BLaER1 treated with 17β-estradiol and CSF1 and Interleukin-3, amounts not matched to agents 10 nM and 100 nM (cell line): Measurements from ENCODE around the gene CSNK1D.
A peak's percentile ranks its signal among the peaks of the same experiment; 100 is the strongest.

ENCODE experiments used
- H3K27ac ChIP-seq, 11 experiments: shearing (Covaris generic); formaldehyde crosslinking; 2 replicates each; pipeline ENCODE4 v1.8.1; 2022
- H3K27me3 ChIP-seq, 11 experiments: shearing (Covaris generic); formaldehyde crosslinking; 2 replicates each; pipeline ENCODE4 v1.8.1; 2022
- H3K36me3 ChIP-seq, 11 experiments: shearing (Covaris generic); formaldehyde crosslinking; 2 replicates each; pipeline ENCODE4 v1.8.1; 2022
- H3K4me1 ChIP-seq, 10 experiments: shearing (Covaris generic); formaldehyde crosslinking; 2 replicates each; pipeline ENCODE4 v1.8.1; 2022
- H3K4me2 ChIP-seq, 11 experiments: shearing (Covaris generic); formaldehyde crosslinking; 2 replicates each; pipeline ENCODE4 v1.8.1; 2022
- H3K4me3 ChIP-seq, 10 experiments: shearing (Covaris generic); formaldehyde crosslinking; 2 replicates each; pipeline ENCODE4 v1.8.1; 2022
- H3K9ac ChIP-seq, 11 experiments: shearing (Covaris generic); formaldehyde crosslinking; 2 replicates each; pipeline ENCODE4 v1.8.1; 2022
- H3K9me3 ChIP-seq, 11 experiments: shearing (Covaris generic); formaldehyde crosslinking; replicated peaks in 1 of 11; 2 replicates each; pipeline ENCODE4 v1.8.1; 2022
- H4K20me1 ChIP-seq, 11 experiments: shearing (Covaris generic); formaldehyde crosslinking; 2 replicates each; pipeline ENCODE4 v1.8.1; 2022
- Cebpa-rat ChIP-seq, 11 experiments: shearing (Covaris generic); IDR thresholded peaks; 2 replicates each; pipeline ENCODE4 v1.8.1; 2022

CSNK1D gene

GRCh38 chr17:82275326-82275725 is 1.8 kb upstream of the CSNK1D start:
- Histone ChIP-seq H3K27ac (no peak overlapping the region), H3K4me1 (peaks cover 34 to 50% (median 42%) of the 10 kb centered on the region in 10 experiments)

GRCh38 chr17:82274134-82275020 is 877 bp upstream of the CSNK1D start:
- H3K27ac ChIP-seq, result peak overlapping the region in 3 of 11 experiments; percentile 84 to 97 (median 96); a peak in 5 of 22 replicates

More at GRCh38 chr17:82275326-82275725, 1.8 kb upstream of the CSNK1D start:
- no peak for TF ChIP-seq Cebpa-rat (IDR thresholded peaks at IDR 0.05)
- 0 out of 22 replicates have a peak overlapping the region, but pooled peaks of 1 of the 11 experiments have one; percentile 10 for H3K4me2 ChIP-seq
- peaks cover 18 to 22% (median 19%) of the 10 kb centered on the region in 11 experiments for H3K36me3 ChIP-seq
- no peaks in the 10 kb centered on the region for H3K27me3 ChIP-seq
- no peak overlapping the region for H3K4me3 ChIP-seq
- peaks cover 23 to 28% (median 24%) of the 10 kb centered on the region in 11 experiments for H4K20me1 ChIP-seq
- H3K9me3 ChIP-seq, result no peaks in the 10 kb centered on the region
- H3K9ac ChIP-seq, result peak overlapping the region in 3 of 11 experiments; percentile 16 to 91 (median 91); a peak in 1 of 22 replicates

GRCh38 chr17:82272495-82273326 is 789 bp downstream of the CSNK1D start:
- H3K27me3 ChIP-seq, result no peaks in the 10 kb centered on the region
- peak overlapping the region; percentile 82 to 99 (median 88) for H3K4me2 ChIP-seq
- H3K36me3 ChIP-seq, result peaks cover 42 to 48% (median 45%) of the 10 kb centered on the region in 11 experiments
- peak overlapping the region; percentile 67 to 80 (median 72) for H3K4me3 ChIP-seq
- peaks cover 49 to 54% (median 50%) of the 10 kb centered on the region in 11 experiments for H4K20me1 ChIP-seq
- H3K9ac ChIP-seq, result peak overlapping the region; percentile 78 to 98 (median 91)
- no peak for TF ChIP-seq Cebpa-rat (IDR thresholded peaks at IDR 0.05)
- peaks cover 40 to 63% (median 54%) of the 10 kb centered on the region in 10 experiments for H3K4me1 ChIP-seq
- peak overlapping the region; percentile 84 to 99 (median 96) for H3K27ac ChIP-seq
- H3K9me3 ChIP-seq, result no peaks in the 10 kb centered on the region

More at GRCh38 chr17:82274134-82275020, 877 bp upstream of the CSNK1D start:
- no peak for TF ChIP-seq Cebpa-rat (IDR thresholded peaks at IDR 0.05)
- peaks cover 33 to 38% (median 33%) of the 10 kb centered on the region in 11 experiments for H4K20me1 ChIP-seq
- H3K9ac ChIP-seq, result peak overlapping the region; percentile 78 to 98 (median 91); a peak in 18 of 22 replicates
- H3K4me3 ChIP-seq, result peak overlapping the region; percentile 67 to 80 (median 72); a peak in 18 of 20 replicates
- H3K4me1 ChIP-seq, result peaks cover 42 to 58% (median 48%) of the 10 kb centered on the region in 10 experiments
- H3K4me2 ChIP-seq, result peak overlapping the region; percentile 80 to 98 (median 92)
- no peaks in the 10 kb centered on the region for H3K27me3 ChIP-seq
- no peaks in the 10 kb centered on the region for H3K9me3 ChIP-seq
- H3K36me3 ChIP-seq, result peaks cover 28 to 31% (median 28%) of the 10 kb centered on the region in 11 experiments

- Histone ChIP-seq H3K9ac (peak overlapping the region; percentile 78 to 98 (median 90); a peak in 14 of 22 replicates), H3K27me3 (no peaks in the 10 kb centered on the region), H4K20me1 (peaks cover 62 to 67% (median 63%) of the 10 kb centered on the region in 11 experiments), H3K4me2 (peak overlapping the region; percentile 82 to 99 (median 88)), H3K4me1 (peaks cover 40 to 70% (median 64%) of the 10 kb centered on the region in 10 experiments), H3K27ac (0 out of 22 replicates have a peak overlapping the region, but pooled peaks of 1 of the 11 experiments have one; percentile 68), H3K36me3 (peaks cover 54 to 61% (median 58%) of the 10 kb centered on the region in 11 experiments), H3K4me3 (peak overlapping the region; percentile 67 to 80 (median 72); a peak in 14 of 20 replicates), H3K9me3 (no peaks in the 10 kb centered on the region)
- no peak for TF ChIP-seq Cebpa-rat (IDR thresholded peaks at IDR 0.05)
Observed at GRCh38 chr17:82271401-82271800, 2.1 kb downstream of the CSNK1D start.

GRCh38 chr17:82270651-82271050 is 2.8 kb downstream of the CSNK1D start:
- H3K4me1 ChIP-seq, result peaks cover 40 to 72% (median 65%) of the 10 kb centered on the region in 10 experiments
- peak overlapping the region in 1 of 10 experiments; percentile 13; a peak in 1 of 20 replicates for H3K4me3 ChIP-seq
- H3K4me2 ChIP-seq, result peak overlapping the region; percentile 82 to 99 (median 88); a peak in 21 of 22 replicates
- H3K9ac ChIP-seq, result peak overlapping the region in 10 of 11 experiments; percentile 0 to 91 (median 55); a peak in 17 of 22 replicates
- TF ChIP-seq Cebpa-rat (IDR thresholded peaks at IDR 0.05), result no peak
- H3K36me3 ChIP-seq, result peaks cover 62 to 68% (median 65%) of the 10 kb centered on the region in 11 experiments
- H3K9me3 ChIP-seq, result no peaks in the 10 kb centered on the region
- H3K27ac ChIP-seq, result no peak overlapping the region
- H4K20me1 ChIP-seq, result peaks cover 70 to 75% (median 70%) of the 10 kb centered on the region in 11 experiments
- H3K27me3 ChIP-seq, result no peaks in the 10 kb centered on the region

GRCh38 chr17:82269882-82270500 is 3.5 kb downstream of the CSNK1D start:
- Histone ChIP-seq H3K4me3 (no peak overlapping the region), H3K27ac (no peak overlapping the region; a peak in 1 of 22 replicates), H3K4me2 (peak overlapping the region; percentile 15 to 99 (median 87); a peak in 21 of 22 replicates), H3K27me3 (no peaks in the 10 kb centered on the region), H3K9ac (peak overlapping the region; percentile 0 to 91 (median 54); a peak in 19 of 22 replicates), H4K20me1 (peaks cover 76 to 81% (median 77%) of the 10 kb centered on the region in 11 experiments), H3K36me3 (peaks cover 68 to 75% (median 72%) of the 10 kb centered on the region in 11 experiments), H3K4me1 (peaks cover 40 to 72% (median 64%) of the 10 kb centered on the region in 10 experiments), H3K9me3 (no peaks in the 10 kb centered on the region)
- TF ChIP-seq Cebpa-rat (IDR thresholded peaks at IDR 0.05), result no peak

GRCh38 chr17:82269138-82269881 is 4.2 kb downstream of the CSNK1D start:
- no peaks in the 10 kb centered on the region for H3K9me3 ChIP-seq
- H3K27ac ChIP-seq, result no peak overlapping the region; a peak in 1 of 22 replicates
- peak overlapping the region in 10 of 11 experiments; percentile 0 to 91 (median 55); a peak in 15 of 22 replicates for H3K9ac ChIP-seq
- H3K4me2 ChIP-seq, result peak overlapping the region in 10 of 11 experiments; percentile 15 to 99 (median 88); a peak in 18 of 22 replicates
- H3K27me3 ChIP-seq, result no peaks in the 10 kb centered on the region
- no peak overlapping the region for H3K4me3 ChIP-seq
- TF ChIP-seq Cebpa-rat (IDR thresholded peaks at IDR 0.05), result no peak
- H3K36me3 ChIP-seq, result peaks cover 75 to 82% (median 79%) of the 10 kb centered on the region in 11 experiments
- peaks cover 83 to 84% (median 84%) of the 10 kb centered on the region in 11 experiments for H4K20me1 ChIP-seq
- H3K4me1 ChIP-seq, result peaks cover 39 to 72% (median 60%) of the 10 kb centered on the region in 10 experiments
